Measurements from ENCODE around the gene TXNDC2. TPM values are rescaled to one million over a fixed set of nuclear protein-coding genes. Genes with fewer than 3 reads are reported as not detected.

The TXNDC2 gene
- total RNA-seq, 1 experiment from 2014 or later, result not detected

DNA sequence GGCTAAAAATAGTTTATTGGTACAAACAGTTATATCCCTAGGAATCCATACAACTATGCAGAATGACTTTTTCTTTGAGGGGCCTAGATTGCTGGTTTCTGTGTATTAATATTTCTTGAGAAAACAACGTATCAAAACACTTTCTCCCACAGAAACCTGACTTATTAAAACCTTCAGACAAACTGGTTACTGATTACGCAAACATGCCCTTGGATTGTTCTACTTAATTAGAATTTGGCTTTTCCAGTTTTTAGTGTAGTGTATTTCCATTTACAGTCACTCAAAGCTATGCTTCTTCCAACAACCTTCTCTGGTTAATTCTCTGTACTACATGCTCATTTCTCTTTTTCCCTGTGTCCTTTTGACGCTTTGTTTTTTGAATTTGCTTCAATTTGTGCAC, 48.1 kb downstream of the TXNDC2 start:
- Mint-ChIP-seq H3K36me3 (ENCODE audit: insufficient read depth, unreplicated experiment) (peaks cover 52% of the 10 kb centered on the region), H3K27me3 (ENCODE audit: insufficient read depth, unreplicated experiment) (no peaks in the 10 kb centered on the region), H3K27ac (ENCODE audit: unreplicated experiment) (no peak overlapping the region), H3K4me3 (ENCODE audit: unreplicated experiment) (no peak overlapping the region), H3K4me1 (ENCODE audit: low read depth, unreplicated experiment) (no peaks in the 10 kb centered on the region), H3K9me3 (ENCODE audit: unreplicated experiment) (no peaks in the 10 kb centered on the region)
- Histone ChIP-seq H3K4me1 (0 out of 2 replicates have a peak, but pooled peaks cover under 1% of the 10 kb centered on the region), H3K27me3 (replicated peaks; ENCODE audit: control insufficient read depth, insufficient read depth, low read length) (no peaks in the 10 kb centered on the region), H3K4me3 (ENCODE audit: low read depth, low read length) (no peak overlapping the region), H3K9me3 (no peaks in the 10 kb centered on the region), H3K36me3 (ENCODE audit: control insufficient read depth, insufficient read depth, low read length) (no peaks in the 10 kb centered on the region)
- POLR2A ChIA-PET, result no interaction called here
- no peak for DNase-seq
- TF ChIP-seq, protein P1, sequence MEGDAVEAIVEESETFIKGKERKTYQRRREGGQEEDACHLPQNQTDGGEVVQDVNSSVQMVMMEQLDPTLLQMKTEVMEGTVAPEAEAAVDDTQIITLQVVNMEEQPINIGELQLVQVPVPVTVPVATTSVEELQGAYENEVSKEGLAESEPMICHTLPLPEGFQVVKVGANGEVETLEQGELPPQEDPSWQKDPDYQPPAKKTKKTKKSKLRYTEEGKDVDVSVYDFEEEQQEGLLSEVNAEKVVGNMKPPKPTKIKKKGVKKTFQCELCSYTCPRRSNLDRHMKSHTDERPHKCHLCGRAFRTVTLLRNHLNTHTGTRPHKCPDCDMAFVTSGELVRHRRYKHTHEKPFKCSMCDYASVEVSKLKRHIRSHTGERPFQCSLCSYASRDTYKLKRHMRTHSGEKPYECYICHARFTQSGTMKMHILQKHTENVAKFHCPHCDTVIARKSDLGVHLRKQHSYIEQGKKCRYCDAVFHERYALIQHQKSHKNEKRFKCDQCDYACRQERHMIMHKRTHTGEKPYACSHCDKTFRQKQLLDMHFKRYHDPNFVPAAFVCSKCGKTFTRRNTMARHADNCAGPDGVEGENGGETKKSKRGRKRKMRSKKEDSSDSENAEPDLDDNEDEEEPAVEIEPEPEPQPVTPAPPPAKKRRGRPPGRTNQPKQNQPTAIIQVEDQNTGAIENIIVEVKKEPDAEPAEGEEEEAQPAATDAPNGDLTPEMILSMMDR (IDR thresholded peaks at IDR 0.05; ENCODE audit: insufficient read depth in 1 of 2, low read depth in 1 of 2, low read length in 1 of 2, severe bottlenecking in 1 of 2, unreplicated experiment in 1 of 2), result no peak
- BruUV-seq (replicated peaks), result no TSS peak
- intact Hi-C loops (cut with micrococcal nuclease; ENCODE audit: unreplicated experiment), result no loop called here
- CTCF ChIA-PET, result no interaction called here

DNA sequence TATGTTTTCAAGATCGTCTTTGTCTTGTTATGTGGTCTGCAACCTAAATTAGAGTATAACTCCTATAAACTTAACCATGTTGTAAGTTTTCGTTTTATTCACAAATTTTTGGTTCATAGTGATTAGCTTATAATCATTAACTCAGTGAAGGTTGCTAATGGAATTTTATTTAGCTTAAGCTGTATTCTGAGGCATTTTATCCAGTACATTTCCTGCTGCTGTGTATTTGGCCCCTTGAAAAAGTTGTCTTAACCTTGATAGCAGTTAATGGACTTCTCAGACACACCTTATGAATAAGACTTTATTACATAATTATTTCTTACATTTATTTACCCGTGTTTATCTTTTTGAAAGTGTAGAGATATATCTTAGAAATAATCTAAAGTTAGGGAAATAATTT, 48.5 kb downstream of the TXNDC2 start:
- Mint-ChIP-seq H3K27ac (ENCODE audit: unreplicated experiment) (no peak overlapping the region), H3K4me3 (ENCODE audit: unreplicated experiment) (no peak overlapping the region), H3K36me3 (ENCODE audit: insufficient read depth, unreplicated experiment) (peaks cover 54% of the 10 kb centered on the region), H3K27me3 (ENCODE audit: insufficient read depth, unreplicated experiment) (no peaks in the 10 kb centered on the region), H3K9me3 (ENCODE audit: unreplicated experiment) (no peaks in the 10 kb centered on the region), H3K4me1 (ENCODE audit: low read depth, unreplicated experiment) (no peaks in the 10 kb centered on the region)
- TF ChIP-seq, protein P1 (IDR thresholded peaks at IDR 0.05; ENCODE audit: insufficient read depth in 1 of 2, low read depth in 1 of 2, low read length in 1 of 2, severe bottlenecking in 1 of 2, unreplicated experiment in 1 of 2), result no peak
- POLR2A ChIA-PET, result no interaction called here
- no peaks in the 10 kb centered on the region for H3K36me3 ChIP-seq (ENCODE audit: control insufficient read depth, insufficient read depth, low read length)
- BruUV-seq (replicated peaks), result no TSS peak
- CTCF ChIA-PET, result no interaction called here
- H3K4me3 ChIP-seq (ENCODE audit: low read depth, low read length), result no peak overlapping the region
- no peaks in the 10 kb centered on the region for H3K27me3 ChIP-seq (replicated peaks; ENCODE audit: control insufficient read depth, insufficient read depth, low read length)
- H3K9me3 ChIP-seq, result no peaks in the 10 kb centered on the region
- DNase-seq, result no peak
- H3K4me1 ChIP-seq, result no peaks in the 10 kb centered on the region
- intact Hi-C loops (cut with micrococcal nuclease; ENCODE audit: unreplicated experiment), result no loop called here

Other genes starting within 250 kb of the TXNDC2 start
- gene RAB31, start 177.7 kb upstream of the TXNDC2 start, total RNA-seq (2022), result 9.5 and 14.5 TPM in 2 replicates
- 205 and 222 TPM in 2 replicates for gene VAPA, start 28.0 kb downstream of the TXNDC2 start, total RNA-seq (2022)